ENCODE results near the gene KMT2C.
"Not testable (repeated sequence)": the region's sequence is repeated elsewhere in the genome, so short reads cannot be mapped to it uniquely, and the experiment has no call there.

KMT2C gene

DNA sequence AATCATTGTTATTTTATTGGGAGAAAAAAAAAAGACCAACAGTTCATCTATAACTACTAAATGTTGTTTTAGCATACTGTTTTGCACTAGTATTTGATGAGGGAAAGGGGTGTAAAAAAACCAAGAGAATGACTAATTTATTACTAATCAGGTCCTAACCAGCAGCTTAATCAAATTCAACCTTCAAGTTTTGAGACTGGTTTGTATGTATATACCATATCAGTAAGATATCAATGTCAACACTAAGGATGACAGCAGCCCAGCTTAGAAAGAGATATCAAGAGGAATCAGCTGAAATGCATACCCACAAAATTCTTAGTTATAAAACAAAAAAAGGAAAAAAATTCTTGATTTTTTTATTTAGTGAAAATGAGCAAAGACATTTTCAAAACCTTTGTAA lies 122.6 kb downstream of the KMT2C start:
- no peak for DNase-seq
- ATAC-seq, result no peak

- DNase-seq (no peak), ATAC-seq (no peak)
Observed at GRCh38 chr7:152312316-152312715, 123.5 kb downstream of the KMT2C start.

DNA sequence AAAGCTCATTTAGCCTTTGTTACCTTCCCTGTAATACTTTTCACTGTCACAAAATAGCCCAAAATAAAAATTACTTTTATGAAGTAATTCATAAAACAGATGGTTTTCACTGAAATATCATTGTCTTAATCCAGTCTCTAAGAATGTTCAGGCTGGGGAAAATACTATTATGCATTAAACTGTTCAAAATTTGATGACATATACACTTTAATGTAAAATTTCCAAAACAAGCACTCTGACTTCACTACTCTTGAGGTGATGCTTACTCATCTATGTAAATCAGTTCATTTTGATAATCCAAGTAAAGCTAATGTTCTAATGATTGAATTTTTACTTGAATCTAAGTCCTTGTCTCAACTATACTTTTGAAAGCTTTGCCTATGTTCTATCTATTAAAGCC lies 127.9 kb downstream of the KMT2C start:
- ATAC-seq (no peak), DNase-seq (no peak)

GRCh38 chr7:152299542-152300143 lies 136.2 kb downstream of the KMT2C start:
- DNase-seq, ATAC-seq: not testable (repeated sequence)

DNA sequence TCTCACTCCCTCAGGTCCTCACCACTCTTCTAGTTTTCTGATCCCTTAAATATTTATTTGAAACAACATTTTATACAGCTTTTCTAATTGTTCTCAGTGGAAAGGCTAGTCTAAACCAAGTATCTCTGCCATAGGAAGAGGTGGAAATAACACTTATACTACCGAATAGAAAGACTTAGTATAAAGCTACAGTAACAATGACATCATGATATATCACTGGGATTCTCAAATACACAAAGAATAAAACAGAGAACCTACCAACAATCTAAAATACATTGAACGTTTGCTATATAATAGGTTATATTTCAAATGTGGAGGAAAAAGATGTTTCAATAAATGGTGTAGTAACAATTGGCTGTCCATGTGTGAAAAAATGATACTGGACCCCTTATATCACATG lies 142.9 kb downstream of the KMT2C start:
- DNase-seq, result no peak
- ATAC-seq, result no peak

DNA sequence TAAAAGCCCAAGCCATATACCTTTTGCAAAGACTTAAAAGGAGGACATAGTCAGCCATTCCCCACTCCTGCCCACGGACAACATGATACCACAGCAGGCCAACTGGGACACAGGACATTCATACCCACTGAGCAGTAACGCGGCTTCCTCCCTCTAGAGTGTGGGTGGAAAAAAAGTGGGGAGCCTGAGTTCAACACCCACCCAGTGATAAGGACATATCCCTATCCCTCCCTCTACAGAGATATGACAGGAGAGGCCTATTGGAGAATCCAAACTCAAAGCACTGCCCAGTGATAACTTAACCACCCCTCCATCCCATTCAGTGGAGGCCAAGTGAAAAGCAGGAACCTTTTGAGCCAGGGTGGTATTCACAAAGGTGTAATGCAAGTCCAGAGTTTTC lies 148.8 kb downstream of the KMT2C start:
- ATAC-seq, result peak; percentile 32
- DNase-seq, result not testable (repeated sequence)

- peak; percentile 49 for ATAC-seq
Observed at GRCh38 chr7:152286219-152286618, 149.6 kb downstream of the KMT2C start.

DNA sequence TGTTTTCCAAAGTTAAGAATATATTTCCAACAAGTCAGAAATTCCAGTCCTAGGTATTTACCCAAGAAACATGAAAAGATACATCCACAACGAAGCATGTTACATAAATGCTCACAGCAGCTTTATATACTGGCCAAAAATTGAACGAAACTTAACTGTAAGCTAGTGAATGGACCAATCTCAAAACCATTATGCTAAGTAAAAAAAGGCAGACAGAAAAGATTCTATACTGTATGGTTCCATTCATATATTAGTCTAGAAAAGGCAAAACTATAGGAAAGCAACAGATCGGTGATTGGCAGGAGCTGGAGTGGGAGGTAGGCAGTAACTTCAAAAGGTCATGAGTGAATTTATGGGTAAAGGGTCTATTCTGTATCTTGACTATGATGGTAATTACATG lies 150.8 kb downstream of the KMT2C start:
- DNase-seq, ATAC-seq: not testable (repeated sequence)

More at GRCh38 chr7:152286219-152286618, 149.6 kb downstream of the KMT2C start:
- not testable (repeated sequence) for DNase-seq

DNA sequence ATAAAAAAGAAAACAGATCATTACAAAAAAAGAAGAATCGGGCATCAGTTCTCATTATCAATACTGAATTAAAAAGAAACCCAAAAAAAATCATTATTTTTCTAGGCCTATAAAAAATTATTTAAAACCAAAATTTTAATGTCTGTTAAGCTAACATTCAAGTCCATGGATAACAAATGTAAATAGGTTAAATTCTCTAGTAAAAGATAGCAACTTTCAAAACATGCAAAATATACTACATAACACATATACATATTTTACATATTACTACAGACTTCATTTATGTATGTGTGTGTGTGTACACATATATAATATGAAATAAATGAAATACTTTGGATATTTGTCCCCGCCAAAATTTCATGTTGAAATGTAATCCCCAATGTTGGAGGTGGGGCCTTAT lies 158.1 kb downstream of the KMT2C start:
- DNase-seq, ATAC-seq: not testable (repeated sequence)

DNA sequence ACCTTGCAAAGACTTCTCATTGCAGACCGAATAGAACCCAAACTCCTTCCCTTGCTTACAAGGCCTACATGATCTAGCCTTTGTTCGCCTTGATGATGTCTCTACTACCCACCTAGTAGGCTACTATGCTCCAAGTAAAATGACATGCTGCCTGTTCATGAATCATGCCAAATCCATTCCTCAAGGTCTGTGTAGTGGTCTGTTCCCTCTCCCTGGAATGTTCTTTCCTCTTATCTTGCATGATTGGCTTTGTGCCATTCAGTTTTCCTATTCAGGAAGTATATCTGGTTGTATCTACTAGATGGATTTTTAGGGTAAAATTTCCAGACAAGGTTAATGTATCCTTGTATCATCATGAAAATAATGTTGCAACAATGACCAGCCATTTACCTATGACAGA lies 165.4 kb downstream of the KMT2C start:
- not testable (repeated sequence) for DNase-seq, ATAC-seq

- not testable (repeated sequence) for ATAC-seq, DNase-seq
Observed at GRCh38 chr7:152266859-152267258, 168.9 kb downstream of the KMT2C start.

GRCh38 chr7:152264915-152265314 lies 170.9 kb downstream of the KMT2C start:
- DNase-seq, ATAC-seq: not testable (repeated sequence)

DNA sequence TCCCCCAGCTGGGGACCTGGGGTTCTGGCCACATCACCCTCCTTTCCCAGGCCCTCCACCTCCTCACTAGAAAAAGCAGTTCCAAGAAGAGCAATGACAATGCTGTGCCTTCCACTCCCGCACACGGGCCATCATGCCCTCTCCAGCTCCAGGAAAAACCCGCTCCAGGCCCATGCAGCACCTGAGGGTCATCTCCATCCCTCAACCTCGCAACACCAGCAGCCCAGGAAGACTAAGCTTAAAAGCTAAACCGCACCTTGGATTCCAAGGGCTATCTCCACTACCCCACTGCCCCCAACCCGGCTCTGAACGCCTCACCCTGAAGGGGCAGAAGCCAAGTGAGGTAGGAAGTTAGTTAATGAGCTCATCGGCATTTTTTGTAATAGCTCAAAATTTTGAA lies 173.7 kb downstream of the KMT2C start:
- not testable (repeated sequence) for ATAC-seq

GRCh38 chr7:152259645-152260044 lies 176.2 kb downstream of the KMT2C start:
- DNase-seq, ATAC-seq: not testable (repeated sequence)

More for the DNA sequence above, 173.7 kb downstream of the KMT2C start:
- not testable (repeated sequence) for DNase-seq

DNA sequence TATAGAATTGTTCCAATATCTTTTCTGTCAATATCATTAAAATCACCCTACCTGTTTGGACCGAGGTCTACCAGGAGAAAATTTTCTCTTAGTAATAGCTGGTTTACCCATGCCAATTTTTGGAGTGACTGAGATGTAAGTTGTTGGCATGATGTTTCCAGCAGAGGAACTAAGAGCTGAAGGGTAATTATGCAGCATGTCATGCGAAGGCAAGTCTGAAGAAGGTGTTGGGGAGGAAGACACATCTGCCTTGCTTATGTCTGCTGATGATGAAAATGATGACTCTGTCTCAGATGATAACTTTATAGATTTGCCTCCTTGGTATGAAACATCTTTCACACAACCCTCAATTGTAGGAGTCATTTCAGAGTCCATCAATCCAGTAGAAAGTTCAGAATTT lies 188.0 kb downstream of the KMT2C start:
- ATAC-seq, result not testable (repeated sequence)

DNA sequence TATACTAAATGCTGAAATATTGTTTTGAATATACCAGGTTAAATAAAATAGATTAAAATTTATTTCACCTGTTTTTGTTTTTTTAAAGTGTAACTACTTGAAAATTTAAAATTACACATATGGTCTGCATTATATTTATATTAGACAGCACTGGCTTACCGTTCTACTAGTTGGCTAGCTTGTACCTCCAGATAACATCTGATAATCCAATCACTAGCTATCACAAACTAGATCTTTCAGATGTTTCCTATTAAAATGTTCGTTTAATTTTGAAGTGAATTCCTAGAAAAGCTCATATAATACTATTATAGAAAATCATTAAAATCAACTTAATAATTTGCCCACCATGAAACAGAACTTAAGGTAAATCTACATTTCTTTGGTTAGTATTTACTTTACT lies 190.4 kb downstream of the KMT2C start:
- ATAC-seq, DNase-seq: not testable (repeated sequence)

More for the DNA sequence above, 188.0 kb downstream of the KMT2C start:
- not testable (repeated sequence) for DNase-seq

DNA sequence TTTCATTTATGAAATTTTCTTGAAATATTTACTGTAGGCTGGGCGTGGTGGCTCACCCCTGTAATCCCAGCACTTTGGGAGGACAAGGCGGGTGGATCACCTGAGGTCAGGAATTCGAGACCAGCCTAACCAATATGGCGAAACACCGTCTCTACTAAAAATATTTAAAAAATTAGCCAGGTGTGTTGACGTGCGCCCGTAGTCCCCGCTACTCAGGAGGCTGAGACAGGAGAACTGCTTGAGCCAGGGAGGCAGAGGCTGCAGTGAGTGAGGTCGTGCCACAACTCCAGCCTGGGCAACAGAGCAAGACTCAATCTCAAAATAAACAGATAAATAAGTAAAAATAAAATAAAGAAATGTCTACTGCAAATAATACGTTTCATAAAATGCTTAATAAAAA lies 192.3 kb downstream of the KMT2C start:
- not testable (repeated sequence) for ATAC-seq, DNase-seq

DNA sequence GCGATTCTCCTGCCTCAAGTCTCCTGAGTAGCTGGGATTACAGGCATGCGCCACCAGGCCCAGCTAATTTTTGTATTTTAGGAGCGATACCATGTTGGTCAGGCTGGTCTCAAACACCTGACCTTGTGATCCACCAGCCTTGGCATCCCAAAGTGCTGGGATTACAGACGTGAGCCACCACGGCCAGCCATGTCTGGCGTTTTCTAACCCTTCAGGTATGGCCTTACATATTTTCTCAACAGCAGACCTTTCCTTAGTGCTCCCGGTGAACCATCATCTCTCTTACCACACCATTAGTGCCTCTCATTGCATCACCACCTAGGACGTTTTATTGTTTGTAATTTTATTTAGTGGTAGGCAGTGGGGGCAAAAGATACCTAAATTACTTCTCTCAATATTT lies 194.5 kb downstream of the KMT2C start:
- not testable (repeated sequence) for ATAC-seq, DNase-seq

- not testable (repeated sequence) for DNase-seq, ATAC-seq
Observed at GRCh38 chr7:152236306-152236705, 199.5 kb downstream of the KMT2C start.

- not testable (repeated sequence) for DNase-seq, ATAC-seq
Observed at GRCh38 chr7:152234421-152234820, 201.4 kb downstream of the KMT2C start.

GRCh38 chr7:152231089-152231488 lies 204.7 kb downstream of the KMT2C start:
- ATAC-seq (no peak), DNase-seq (no peak)

GRCh38 chr7:152219556-152219955 lies 216.2 kb downstream of the KMT2C start:
- ATAC-seq, DNase-seq: not testable (repeated sequence)

DNA sequence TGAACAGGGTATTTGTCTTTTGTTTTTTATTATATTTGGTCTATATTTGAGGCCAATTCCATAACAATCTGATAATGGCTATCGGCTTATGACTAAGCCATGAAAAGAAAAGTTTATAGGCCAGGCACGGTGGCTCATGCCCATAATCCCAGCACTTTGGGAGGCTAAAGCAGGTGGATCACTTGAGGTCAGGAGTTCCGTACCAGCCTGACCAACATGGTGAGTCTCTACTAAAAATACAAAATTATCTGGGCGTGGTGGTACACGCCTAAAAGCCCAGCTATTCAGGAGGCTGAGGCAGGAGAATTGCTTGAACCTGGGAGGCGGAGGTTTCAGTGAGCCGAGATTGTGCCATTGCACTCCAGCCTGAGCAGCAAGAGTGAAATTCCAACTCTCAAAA lies 227.0 kb downstream of the KMT2C start:
- not testable (repeated sequence) for DNase-seq, ATAC-seq

DNA sequence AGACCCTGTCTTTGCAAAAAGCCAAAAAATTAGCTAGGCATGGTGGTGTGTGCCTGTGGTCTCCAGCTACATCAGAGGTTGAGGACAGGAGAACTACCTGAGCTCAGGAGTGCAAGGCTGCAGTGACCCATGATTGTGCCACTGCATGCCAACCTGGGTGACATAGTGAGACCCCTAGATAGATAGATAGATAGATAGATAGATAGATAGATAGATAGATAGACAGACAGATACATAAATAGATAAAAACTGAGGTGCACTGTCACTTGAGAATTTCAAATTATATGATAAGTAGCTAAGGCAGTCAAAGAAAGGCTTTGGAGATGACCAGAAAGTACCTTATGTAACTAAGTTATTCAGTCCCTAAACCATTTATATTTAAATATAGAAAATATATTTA lies 231.4 kb downstream of the KMT2C start:
- ATAC-seq, DNase-seq: not testable (repeated sequence)
